RPMI7951 (cell line): ENCODE results near the gene RGP1. TPM values are rescaled to one million over a fixed set of nuclear protein-coding genes. Genes with fewer than 3 reads are reported as not detected.
A peak's percentile ranks its signal among the peaks of the same experiment; 100 is the strongest.

ENCODE experiments used
- DNase-seq: peaks from one replicate; pipeline ENCODE4 v3.0.0-alpha.2; 2012; ENCODE audit warnings: low read depth
- total RNA-seq: library from RNA; depleted of rRNA; stranded (reverse); fragments of >200 nt; shearing (Covaris generic); gene quantifications from 2 replicates; pipeline ENCODE4 v1.2.3, GENCODE V29; 2014

RGP1 gene
- total RNA-seq, 1 experiment from 2014 or later: 9.4 TPM

- DNase-seq: no peak
Observed at GRCh38 chr9:35771534-35771933, 22.4 kb downstream of the RGP1 start.

- no peak for DNase-seq
Observed at GRCh38 chr9:35771943-35772342, 22.9 kb downstream of the RGP1 start.

- DNase-seq: no peak
Observed at GRCh38 chr9:35774907-35775635, 26.0 kb downstream of the RGP1 start.

- no peak for DNase-seq
Observed at GRCh38 chr9:35776018-35776417, 26.9 kb downstream of the RGP1 start.

- no peak for DNase-seq
Observed at GRCh38 chr9:35778496-35778895, 29.4 kb downstream of the RGP1 start.

GRCh38 chr9:35781066-35781465, 32.0 kb downstream of the RGP1 start:
- no peak for DNase-seq

- DNase-seq: no peak
Observed at GRCh38 chr9:35783418-35783817, 34.3 kb downstream of the RGP1 start.

- no peak for DNase-seq
Observed at GRCh38 chr9:35789541-35789940, 40.5 kb downstream of the RGP1 start.

GRCh38 chr9:35790025-35790384, 40.9 kb downstream of the RGP1 start:
- no peak for DNase-seq

GRCh38 chr9:35790385-35791296, 41.6 kb downstream of the RGP1 start:
- DNase-seq: peak; percentile 80

- peak; percentile 44 for DNase-seq
Observed at GRCh38 chr9:35791297-35791921, 42.3 kb downstream of the RGP1 start, which contains the start of gene NPR2. NPR2 (plus strand) TSS chr9:35791591; CDS start chr9:35792409, 818 bp downstream.

GRCh38 chr9:35792024-35792813, 43.1 kb downstream of the RGP1 start:
- DNase-seq: no peak

GRCh38 chr9:35792826-35793225, 43.7 kb downstream of the RGP1 start:
- DNase-seq: no peak

GRCh38 chr9:35793461-35793860, 44.4 kb downstream of the RGP1 start:
- DNase-seq: no peak

- no peak for DNase-seq
Observed at GRCh38 chr9:35795695-35796094, 46.6 kb downstream of the RGP1 start.

GRCh38 chr9:35797311-35798109, 48.4 kb downstream of the RGP1 start:
- DNase-seq: no peak

GRCh38 chr9:35798658-35799374, 49.7 kb downstream of the RGP1 start:
- peak; percentile 85 for DNase-seq

GRCh38 chr9:35800530-35800929, 51.4 kb downstream of the RGP1 start:
- DNase-seq: no peak

- DNase-seq: no peak
Observed at GRCh38 chr9:35801328-35802128, 52.4 kb downstream of the RGP1 start.
